HL-60 (cell line): ENCODE data around the gene ZNF783.

ENCODE experiments used
- DNase-seq, 2 experiments: peaks; one replicate each; pipeline ENCODE4 v3.0.0-alpha.2; 2010 to 2020; ENCODE audit warnings: low read depth in 1 of 2, low spot score in 1 of 2
- H3K27ac ChIP-seq: fragments of 250-450 bp; sonication (Bioruptor Pico); replicated peaks from 2 replicates; pipeline ENCODE4 v1.5.1; 2020; ENCODE audit warnings: mild to moderate bottlenecking, moderate library complexity
- H3K27me3 ChIP-seq: fragments of 250-450 bp; sonication (Bioruptor Pico); 2 replicates; pipeline ENCODE4 v1.5.1; 2021; ENCODE audit warnings: mild to moderate bottlenecking, moderate library complexity; ENCODE audit not compliant: insufficient read depth, poor library complexity, severe bottlenecking
- H3K4me3 ChIP-seq: replicated peaks from 2 replicates; pipeline ENCODE4 v1.5.1; 2011; ENCODE audit warnings: mild to moderate bottlenecking, control low read depth, low read length; ENCODE audit not compliant: insufficient read depth
- CTCF ChIP-seq: IDR thresholded peaks from one replicate; pipeline ENCODE4 v1.5.1; 2011; ENCODE audit warnings: low read length, control low read depth, inconsistent platforms; ENCODE audit not compliant: insufficient read depth
- GABPA ChIP-seq: IDR thresholded peaks from 2 replicates; pipeline ENCODE4 v1.6.1; 2012; ENCODE audit warnings: low read depth
- POLR2AphosphoS5 ChIP-seq: IDR thresholded peaks from 2 replicates; pipeline ENCODE4 v1.6.1; 2012; ENCODE audit warnings: low read depth
- REST ChIP-seq: IDR thresholded peaks from 2 replicates; pipeline ENCODE4 v1.6.1; 2012; ENCODE audit warnings: low read depth; ENCODE audit not compliant: insufficient replicate concordance
- SPI1 ChIP-seq: IDR thresholded peaks from 2 replicates; pipeline ENCODE4 v1.6.1; 2012; ENCODE audit warnings: low read depth, mild to moderate bottlenecking, borderline replicate concordance

ZNF783 gene

GRCh38 chr7:149293946-149294633, 32.1 kb downstream of the ZNF783 start:
- TF ChIP-seq CTCF (no peak), GABPA (no peak), REST (no peak), SPI1 (no peak), POLR2AphosphoS5 (no peak)
- no peak overlapping the region for H3K4me3 ChIP-seq
- no peak overlapping the region for H3K27ac ChIP-seq
- no peaks in the 10 kb centered on the region for H3K27me3 ChIP-seq
- no peak for DNase-seq

GRCh38 chr7:149294634-149295480, 32.9 kb downstream of the ZNF783 start:
- TF ChIP-seq SPI1 (no peak), REST (no peak), CTCF (no peak), POLR2AphosphoS5 (no peak), GABPA (no peak)

GRCh38 chr7:149295481-149295850, 33.5 kb downstream of the ZNF783 start:
- no peak for DNase-seq
- Histone ChIP-seq H3K27me3 (no peaks in the 10 kb centered on the region), H3K4me3 (no peak overlapping the region), H3K27ac (no peak overlapping the region)
- TF ChIP-seq GABPA (no peak), SPI1 (no peak), CTCF (no peak), POLR2AphosphoS5 (no peak), REST (no peak)

More at GRCh38 chr7:149294634-149295480, 32.9 kb downstream of the ZNF783 start:
- Histone ChIP-seq H3K4me3 (no peak overlapping the region), H3K27me3 (no peaks in the 10 kb centered on the region), H3K27ac (no peak overlapping the region)
- no peak for DNase-seq
